ENCODE data around the gene NDUFB3. TPM values are rescaled to one million over a fixed set of nuclear protein-coding genes. Genes with fewer than 3 reads are reported as not detected.

The NDUFB3 gene
- total RNA-seq, 2 experiments from 2014 or later: 134 to 147 TPM

GRCh38 chr2:201118961-201119854, 47.4 kb downstream of the NDUFB3 start:
- ChIA-PET POLR2A (interaction anchor here (1.8 kb wide), 1 partner anchor 11 kb away, joined by 7 read pairs; no protein-coding TSS in a partner anchor), CTCF (interaction anchor here (0.8 to 3.0 kb wide), 9 partner anchors 7 to 230 kb away, joined by 3 to 16 read pairs (median 9); partner anchors contain the start of genes NIF3L1, ORC2 and PPIL3)
- peaks cover 56% of the 10 kb centered on the region for H3K36me3 Mint-ChIP-seq (ENCODE audit: low read depth)
- peaks cover 67% of the 10 kb centered on the region for H3K4me1 Mint-ChIP-seq
- DNase-seq: peak; percentile 30
- H3K9me3 Mint-ChIP-seq: no peaks in the 10 kb centered on the region
- H3K4me3 Mint-ChIP-seq: peak overlapping the region; percentile 91
- H3K27me3 Mint-ChIP-seq: no peaks in the 10 kb centered on the region
- H3K27ac Mint-ChIP-seq: peak overlapping the region; percentile 97

DNA sequence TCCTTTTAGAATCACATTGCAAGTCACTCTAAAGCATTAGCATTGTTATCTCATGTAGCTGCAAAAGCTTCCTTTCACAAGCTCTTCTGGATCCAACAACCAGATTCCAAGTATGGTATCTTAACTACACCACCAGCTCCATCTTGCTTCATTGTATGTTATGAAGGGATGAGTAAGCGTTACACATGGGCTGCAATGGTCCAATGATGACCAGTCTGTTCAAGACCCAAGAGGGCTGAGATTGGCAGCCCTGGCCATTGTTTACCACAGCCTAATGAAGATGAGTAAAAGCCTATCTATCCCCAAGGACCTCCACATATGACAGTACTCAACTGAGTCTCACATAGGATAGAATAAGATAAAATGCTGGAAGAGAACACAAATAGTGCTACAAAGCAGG, 50.5 kb downstream of the NDUFB3 start:
- CTCF ChIA-PET: interaction anchor here (0.7 to 3.1 kb wide), 6 partner anchors 11 to 221 kb away, joined by 3 to 17 read pairs (median 4); partner anchors contain the start of gene ORC2
- POLR2A ChIA-PET: interaction anchor here (0.5 kb wide), 1 partner anchor 73 kb away, joined by 5 read pairs; no protein-coding TSS in a partner anchor
- peaks cover 75% of the 10 kb centered on the region for H3K4me1 Mint-ChIP-seq
- peak overlapping the region; percentile 91 for H3K4me3 Mint-ChIP-seq
- peak overlapping the region; percentile 83 for H3K27ac Mint-ChIP-seq
- H3K9me3 Mint-ChIP-seq: no peaks in the 10 kb centered on the region
- H3K36me3 Mint-ChIP-seq (ENCODE audit: low read depth): peaks cover 63% of the 10 kb centered on the region
- no peak for DNase-seq
- no peaks in the 10 kb centered on the region for H3K27me3 Mint-ChIP-seq

GRCh38 chr2:201126308-201127151, 54.7 kb downstream of the NDUFB3 start:
- peaks cover 60% of the 10 kb centered on the region for H3K36me3 Mint-ChIP-seq (ENCODE audit: low read depth)
- POLR2A ChIA-PET: interaction anchor here (0.6 to 0.9 kb wide), 4 partner anchors 107 to 279 kb away, joined by 3 to 6 read pairs (median 3); no protein-coding TSS in a partner anchor
- DNase-seq: no peak
- H3K27ac Mint-ChIP-seq: peak overlapping the region; percentile 96
- H3K4me3 Mint-ChIP-seq: peak overlapping the region; percentile 91
- H3K4me1 Mint-ChIP-seq: peaks cover 91% of the 10 kb centered on the region
- no peaks in the 10 kb centered on the region for H3K27me3 Mint-ChIP-seq
- CTCF ChIA-PET: interaction anchor here (0.5 to 1.7 kb wide), 8 partner anchors 9 to 223 kb away, joined by 3 to 16 read pairs (median 4); partner anchors contain the start of gene ORC2
- no peaks in the 10 kb centered on the region for H3K9me3 Mint-ChIP-seq

DNA sequence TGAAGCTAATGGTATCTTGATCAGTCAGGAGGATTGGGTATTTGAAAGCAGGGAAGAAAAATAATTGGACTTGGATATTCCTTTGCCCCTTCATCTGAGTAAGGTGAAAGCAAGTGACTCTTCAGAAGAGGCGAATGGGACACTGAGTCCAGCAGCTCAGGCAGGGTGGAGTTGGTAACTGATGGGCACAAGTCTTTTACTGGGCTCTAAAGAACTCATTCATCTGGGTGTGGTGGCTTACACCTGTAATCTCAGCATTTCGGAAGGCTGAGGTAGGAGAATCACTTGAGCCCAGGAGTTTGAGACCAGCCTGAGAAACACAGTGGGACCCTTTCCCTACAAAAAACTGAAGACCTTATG, 55.3 kb downstream of the NDUFB3 start:
- Mint-ChIP-seq H3K27ac (peak overlapping the region; percentile 96), H3K4me1 (peaks cover 91% of the 10 kb centered on the region), H3K4me3 (peak overlapping the region; percentile 91), H3K27me3 (no peaks in the 10 kb centered on the region), H3K9me3 (no peaks in the 10 kb centered on the region), H3K36me3 (ENCODE audit: low read depth) (peaks cover 58% of the 10 kb centered on the region)
- no peak for DNase-seq
- ChIA-PET POLR2A (interaction anchor here (0.6 kb wide), 1 partner anchor 242 kb away, joined by 3 read pairs; no protein-coding TSS in a partner anchor), CTCF (interaction anchor here (0.5 to 1.7 kb wide), 7 partner anchors 8 to 223 kb away, joined by 3 to 16 read pairs (median 4); partner anchors contain the start of gene ORC2)

DNA sequence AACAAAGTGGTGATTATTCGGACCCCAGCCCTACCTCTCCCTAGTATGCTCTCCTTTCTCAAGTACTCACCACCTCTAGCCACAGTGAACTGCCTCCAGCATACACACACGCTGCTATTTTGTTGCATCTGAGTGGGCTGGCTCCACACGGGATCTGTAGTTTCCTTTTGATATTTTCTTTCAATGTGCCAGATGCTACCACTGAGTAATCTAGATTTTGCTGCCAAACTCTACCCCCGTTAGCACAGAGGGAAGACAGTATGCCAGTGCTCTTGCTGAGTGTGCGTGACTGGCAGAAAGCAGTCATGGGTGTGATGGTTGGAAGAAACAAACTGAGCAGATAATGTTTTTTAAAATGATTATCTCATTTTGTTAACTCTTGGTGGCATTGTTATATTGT, 55.8 kb downstream of the NDUFB3 start:
- peaks cover 57% of the 10 kb centered on the region for H3K36me3 Mint-ChIP-seq (ENCODE audit: low read depth)
- CTCF ChIA-PET: interaction anchor here (1.4 to 1.6 kb wide), 4 partner anchors 10 to 224 kb away, joined by 3 to 16 read pairs (median 5); no protein-coding TSS in a partner anchor
- H3K9me3 Mint-ChIP-seq: no peaks in the 10 kb centered on the region
- peak overlapping the region; percentile 91 for H3K4me3 Mint-ChIP-seq
- H3K27ac Mint-ChIP-seq: peak overlapping the region; percentile 96
- POLR2A ChIA-PET: no interaction called here
- H3K27me3 Mint-ChIP-seq: no peaks in the 10 kb centered on the region
- H3K4me1 Mint-ChIP-seq: peaks cover 90% of the 10 kb centered on the region
- DNase-seq: peak; percentile 45

DNA sequence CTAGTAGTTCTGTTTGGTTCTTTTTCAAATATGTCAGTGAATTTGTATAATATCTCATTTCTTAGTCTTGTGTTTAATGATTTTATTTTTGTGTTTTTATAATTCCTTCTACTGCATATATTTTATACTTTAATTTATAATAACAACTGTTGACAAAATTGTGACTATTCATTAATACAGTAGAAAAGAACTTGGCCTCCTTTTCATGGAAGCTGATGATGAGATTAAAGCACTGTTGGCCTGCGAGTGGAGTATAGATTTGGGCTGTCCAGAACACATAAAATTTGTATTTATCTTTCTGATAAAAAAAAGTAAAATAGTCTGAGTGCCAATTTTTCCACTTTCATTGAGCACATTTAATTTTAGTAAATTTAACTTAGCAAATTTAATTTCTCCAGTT, 56.2 kb downstream of the NDUFB3 start:
- peak overlapping the region; percentile 96 for H3K27ac Mint-ChIP-seq
- peaks cover 90% of the 10 kb centered on the region for H3K4me1 Mint-ChIP-seq
- POLR2A ChIA-PET: interaction anchor here (0.6 kb wide), 1 partner anchor 18 kb away, joined by 3 read pairs; no protein-coding TSS in a partner anchor
- no peak for DNase-seq
- H3K4me3 Mint-ChIP-seq: peak overlapping the region; percentile 91
- CTCF ChIA-PET: interaction anchor here (0.9 to 1.6 kb wide), 2 partner anchors 11 to 17 kb away, joined by 3 to 7 read pairs; no protein-coding TSS in a partner anchor
- no peaks in the 10 kb centered on the region for H3K9me3 Mint-ChIP-seq
- no peaks in the 10 kb centered on the region for H3K27me3 Mint-ChIP-seq
- peaks cover 57% of the 10 kb centered on the region for H3K36me3 Mint-ChIP-seq (ENCODE audit: low read depth)

- peaks cover 84% of the 10 kb centered on the region for H3K4me1 Mint-ChIP-seq
- H3K36me3 Mint-ChIP-seq (ENCODE audit: low read depth): peaks cover 56% of the 10 kb centered on the region
- DNase-seq: peak; percentile 43
Observed at GRCh38 chr2:201128933-201129505, 57.2 kb downstream of the NDUFB3 start.

DNA sequence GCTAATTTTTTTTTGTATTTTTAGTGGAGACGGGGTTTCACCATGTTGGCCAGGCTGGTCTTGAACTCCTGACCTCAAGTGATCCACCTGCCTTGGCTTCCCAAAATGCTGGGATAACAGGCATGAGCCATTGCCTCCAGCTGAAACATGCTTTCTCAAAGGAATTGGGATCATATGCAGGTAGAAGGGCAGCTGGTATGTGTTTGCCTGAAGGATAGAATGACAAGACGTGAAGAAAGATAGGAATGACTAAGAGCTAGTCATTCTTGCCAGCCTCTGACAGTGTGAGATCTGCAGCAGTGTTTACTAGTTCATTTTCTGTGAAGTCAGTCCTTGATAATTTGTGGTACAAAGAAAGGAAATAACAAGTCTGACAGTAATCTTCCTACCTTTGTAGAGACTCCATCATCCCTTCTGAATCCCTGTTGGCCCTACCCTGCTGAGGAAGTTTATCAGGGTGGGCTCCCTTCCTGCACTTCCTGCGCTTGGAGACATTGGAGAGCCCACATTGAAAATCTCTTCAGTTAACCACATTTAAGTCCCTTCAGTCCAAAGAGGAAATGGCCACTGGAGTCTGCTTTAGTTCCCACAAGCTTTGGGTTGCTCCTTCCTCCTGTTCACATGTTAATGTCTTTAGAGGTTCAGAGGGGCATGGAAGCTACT, 58.9 kb downstream of the NDUFB3 start:
- H3K27ac Mint-ChIP-seq: peak overlapping the region; percentile 96
- peak overlapping the region; percentile 70 for H3K4me3 Mint-ChIP-seq
- no peaks in the 10 kb centered on the region for H3K27me3 Mint-ChIP-seq
- CTCF ChIA-PET: interaction anchor here (0.7 to 1.4 kb wide), 7 partner anchors 10 to 40 kb away, joined by 3 to 12 read pairs (median 3); no protein-coding TSS in a partner anchor
- POLR2A ChIA-PET: interaction anchor here (0.6 to 2.0 kb wide), 4 partner anchors 10 to 241 kb away, joined by 3 to 7 read pairs (median 6); partner anchors contain the start of gene CFLAR
- peak; percentile 50 for DNase-seq
- no peaks in the 10 kb centered on the region for H3K9me3 Mint-ChIP-seq
- peaks cover 76% of the 10 kb centered on the region for H3K4me1 Mint-ChIP-seq
- peaks cover 58% of the 10 kb centered on the region for H3K36me3 Mint-ChIP-seq (ENCODE audit: low read depth)

More at GRCh38 chr2:201128933-201129505, 57.2 kb downstream of the NDUFB3 start:
- Mint-ChIP-seq H3K9me3 (no peaks in the 10 kb centered on the region), H3K27me3 (no peaks in the 10 kb centered on the region), H3K4me3 (peak overlapping the region; percentile 70), H3K27ac (peak overlapping the region; percentile 96)
- ChIA-PET CTCF (interaction anchor here (0.8 to 1.6 kb wide), 6 partner anchors 11 to 240 kb away, joined by 3 to 7 read pairs (median 4); partner anchors contain the start of genes CFLAR, NIF3L1 and PPIL3), POLR2A (interaction anchor here (0.5 to 2.0 kb wide), 3 partner anchors 9 to 223 kb away, joined by 3 to 7 read pairs (median 4); no protein-coding TSS in a partner anchor)

DNA sequence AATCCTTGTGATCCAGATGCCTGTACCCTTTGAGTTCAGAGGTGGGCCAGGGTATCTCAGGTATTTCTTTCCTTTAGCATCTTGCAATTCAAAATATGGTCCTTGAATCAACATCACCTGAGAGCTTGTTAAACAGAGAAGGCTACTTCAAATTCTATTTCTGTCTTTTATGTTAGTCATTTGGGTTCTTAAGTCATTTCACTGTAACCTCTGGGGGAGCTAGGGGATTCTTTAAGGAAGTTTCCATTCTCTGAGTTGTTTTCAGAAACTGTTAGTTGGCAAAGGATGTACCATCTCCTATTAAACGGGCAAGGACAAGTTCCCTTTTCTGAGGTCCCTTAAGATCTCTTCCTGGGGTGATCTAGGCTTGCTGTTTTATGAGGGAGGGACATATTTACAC, 60.7 kb downstream of the NDUFB3 start:
- peaks cover 66% of the 10 kb centered on the region for H3K4me1 Mint-ChIP-seq
- ChIA-PET POLR2A (interaction anchor here (1.2 kb wide), 1 partner anchor 12 kb away, joined by 4 read pairs; no protein-coding TSS in a partner anchor), CTCF (interaction anchor here (0.7 to 1.9 kb wide), 9 partner anchors 10 to 232 kb away, joined by 3 to 6 read pairs (median 3); partner anchors contain the start of gene CFLAR)
- peak overlapping the region; percentile 96 for H3K27ac Mint-ChIP-seq
- H3K36me3 Mint-ChIP-seq (ENCODE audit: low read depth): peaks cover 67% of the 10 kb centered on the region
- H3K9me3 Mint-ChIP-seq: no peaks in the 10 kb centered on the region
- no peak for DNase-seq
- H3K4me3 Mint-ChIP-seq: peak overlapping the region; percentile 1
- H3K27me3 Mint-ChIP-seq: no peaks in the 10 kb centered on the region

Measured in activated CD4-positive, alpha-beta T cell treated with anti-CD3 and anti-CD28 coated beads, Interleukin-2, amount 10 ng/mL, durations not matched to agents 7 days and 5 days (primary cell).